ENCODE data around the gene DACH1. TPM values are rescaled to one million over a fixed set of nuclear protein-coding genes. Genes with fewer than 3 reads are reported as not detected.

DACH1 gene
- total and polyA plus RNA-seq, 2 donors (not counting 1 experiment from before 2014, with no cell fraction given): 0.02 to 0.33 TPM

- Histone ChIP-seq H2AFZ (ENCODE audit: low read length) (no peak overlapping the region), H3K4me2 (ENCODE audit: extremely low read depth, insufficient read depth, low read length) (no peak overlapping the region), H3K79me2 (ENCODE audit: control insufficient read depth, insufficient read depth, low read length) (no peaks in the 10 kb centered on the region), H3K27me3 (ENCODE audit: control insufficient read depth, insufficient read depth, low read length) (no peaks in the 10 kb centered on the region), H3K4me3 (replicated peaks in 1 of 4; ENCODE audit: control extremely low read depth in 1 of 4, insufficient read depth in 1 of 4, low read depth in 3 of 4, low read length in 4 of 4) (no peak overlapping the region), H3K36me3 (ENCODE audit: control insufficient read depth, insufficient read depth, low read length) (no peaks in the 10 kb centered on the region), H3K9ac (ENCODE audit: insufficient read depth, low read length) (no peak overlapping the region), H3K9me3 (ENCODE audit: control insufficient read depth, insufficient read depth, low read depth, low read length) (no peaks in the 10 kb centered on the region), H3K27ac (ENCODE audit: insufficient read depth, low read length) (no peak overlapping the region), H4K20me1 (ENCODE audit: control insufficient read depth, extremely low read depth, insufficient read depth, low read length) (no peaks in the 10 kb centered on the region), H3K4me1 (ENCODE audit: control insufficient read depth, extremely low read depth, insufficient read depth, low read length) (no peaks in the 10 kb centered on the region)
- TF ChIP-seq CTCF (conservative IDR thresholded peaks at IDR 0.05 in 1 of 2, IDR thresholded peaks at IDR 0.05 in 1 of 2; ENCODE audit: low read depth in 1 of 2, low read length in 2 of 2): no peak
- no peak for TF ChIP-seq EZH2 (IDR thresholded peaks at IDR 0.05; ENCODE audit: low read length, missing control alignments)
- no peak for DNase-seq (ENCODE audit: low read depth in 2 of 2)
Measured at GRCh38 chr13:71789037-71789436, 78.0 kb downstream of the DACH1 start.

GRCh38 chr13:71787414-71787813 lies 79.6 kb downstream of the DACH1 start:
- DNase-seq (ENCODE audit: low read depth in 2 of 2): no peak
- Histone ChIP-seq H3K9ac (ENCODE audit: insufficient read depth, low read length) (no peak overlapping the region), H3K9me3 (ENCODE audit: control insufficient read depth, insufficient read depth, low read depth, low read length) (no peaks in the 10 kb centered on the region), H3K36me3 (ENCODE audit: control insufficient read depth, insufficient read depth, low read length) (no peaks in the 10 kb centered on the region), H3K4me2 (ENCODE audit: extremely low read depth, insufficient read depth, low read length) (no peak overlapping the region), H3K27ac (ENCODE audit: insufficient read depth, low read length) (no peak overlapping the region), H3K79me2 (ENCODE audit: control insufficient read depth, insufficient read depth, low read length) (no peaks in the 10 kb centered on the region), H3K27me3 (ENCODE audit: control insufficient read depth, insufficient read depth, low read length) (no peaks in the 10 kb centered on the region), H3K4me3 (replicated peaks in 1 of 4; ENCODE audit: control extremely low read depth in 1 of 4, insufficient read depth in 1 of 4, low read depth in 3 of 4, low read length in 4 of 4) (no peak overlapping the region), H4K20me1 (ENCODE audit: control insufficient read depth, extremely low read depth, insufficient read depth, low read length) (no peaks in the 10 kb centered on the region), H2AFZ (ENCODE audit: low read length) (no peak overlapping the region), H3K4me1 (ENCODE audit: control insufficient read depth, extremely low read depth, insufficient read depth, low read length) (no peaks in the 10 kb centered on the region)
- TF ChIP-seq CTCF (conservative IDR thresholded peaks at IDR 0.05 in 1 of 2, IDR thresholded peaks at IDR 0.05 in 1 of 2; ENCODE audit: low read depth in 1 of 2, low read length in 2 of 2) (no peak), EZH2 (IDR thresholded peaks at IDR 0.05; ENCODE audit: low read length, missing control alignments) (no peak)

- Histone ChIP-seq H3K27ac (ENCODE audit: insufficient read depth, low read length) (no peak overlapping the region), H3K79me2 (ENCODE audit: control insufficient read depth, insufficient read depth, low read length) (no peaks in the 10 kb centered on the region), H3K9me3 (ENCODE audit: control insufficient read depth, insufficient read depth, low read depth, low read length) (no peaks in the 10 kb centered on the region), H4K20me1 (ENCODE audit: control insufficient read depth, extremely low read depth, insufficient read depth, low read length) (no peaks in the 10 kb centered on the region), H3K9ac (ENCODE audit: insufficient read depth, low read length) (no peak overlapping the region), H3K4me1 (ENCODE audit: control insufficient read depth, extremely low read depth, insufficient read depth, low read length) (no peaks in the 10 kb centered on the region), H3K4me2 (ENCODE audit: extremely low read depth, insufficient read depth, low read length) (no peak overlapping the region), H3K36me3 (ENCODE audit: control insufficient read depth, insufficient read depth, low read length) (no peaks in the 10 kb centered on the region), H3K27me3 (ENCODE audit: control insufficient read depth, insufficient read depth, low read length) (no peaks in the 10 kb centered on the region), H2AFZ (ENCODE audit: low read length) (peak overlapping the region; percentile 39), H3K4me3 (replicated peaks in 1 of 4; ENCODE audit: control extremely low read depth in 1 of 4, insufficient read depth in 1 of 4, low read depth in 3 of 4, low read length in 4 of 4) (no peak overlapping the region)
- TF ChIP-seq EZH2 (IDR thresholded peaks at IDR 0.05; ENCODE audit: low read length, missing control alignments) (no peak), CTCF (conservative IDR thresholded peaks at IDR 0.05 in 1 of 2, IDR thresholded peaks at IDR 0.05 in 1 of 2; ENCODE audit: low read depth in 1 of 2, low read length in 2 of 2) (no peak)
- no peak for DNase-seq (ENCODE audit: low read depth in 2 of 2)
Measured at GRCh38 chr13:71786875-71787274, 80.1 kb downstream of the DACH1 start.

Data from fibroblast of lung (primary cell).